RWPE2 (cell line): ENCODE measurements around the gene LRBA.

ENCODE experiments used
- ATAC-seq: fragments of 200-7000 bp; cut with Tn5 transposase; 3 replicates; pipeline ENCODE4 v1.9.1; 2021; ENCODE audit warnings: low read depth
- DNase-seq: peaks from one replicate; pipeline ENCODE4 v3.0.0-alpha.2; 2020; ENCODE audit warnings: low spot score
- H3K27ac ChIP-seq: fragments of 450-650 bp; 2 replicates; pipeline ENCODE4 v1.5.1; 2017; ENCODE audit warnings: mild to moderate bottlenecking; ENCODE audit not compliant: poor library complexity, severe bottlenecking
- H3K27me3 ChIP-seq: fragments of 250-450 bp; sonication (Bioruptor Pico); 2 replicates; pipeline ENCODE4 v1.5.1; 2021; ENCODE audit warnings: mild to moderate bottlenecking, moderate library complexity; ENCODE audit not compliant: insufficient read depth, poor library complexity, severe bottlenecking
- H3K36me3 ChIP-seq: fragments of 250-450 bp; sonication (Bioruptor Pico); 2 replicates; pipeline ENCODE4 v1.5.1; 2020; ENCODE audit warnings: low read depth, mild to moderate bottlenecking, moderate library complexity
- H3K4me1 ChIP-seq: fragments of 250-450 bp; sonication (Bioruptor Pico); 2 replicates; pipeline ENCODE4 v1.5.1; 2021; ENCODE audit warnings: mild to moderate bottlenecking, moderate library complexity; ENCODE audit not compliant: insufficient read depth, poor library complexity, severe bottlenecking
- H3K4me3 ChIP-seq: fragments of 250-450 bp; sonication (Bioruptor Pico); 2 replicates; pipeline ENCODE4 v1.5.1; 2021; ENCODE audit warnings: mild to moderate bottlenecking, moderate library complexity; ENCODE audit not compliant: severe bottlenecking
- H3K9me3 ChIP-seq: fragments of 250-450 bp; sonication (Bioruptor Pico); 2 replicates; pipeline ENCODE4 v1.5.1; 2021; ENCODE audit warnings: mild to moderate bottlenecking, moderate library complexity; ENCODE audit not compliant: severe bottlenecking
- TF ChIP-seq, protein P1 (sequence below): fragments of 450-650 bp; IDR thresholded peaks from one replicate; pipeline ENCODE4 v1.5.1; 2017; ENCODE audit warnings: mild to moderate bottlenecking, moderate library complexity; ENCODE audit not compliant: poor library complexity, severe bottlenecking

Gene LRBA

DNA sequence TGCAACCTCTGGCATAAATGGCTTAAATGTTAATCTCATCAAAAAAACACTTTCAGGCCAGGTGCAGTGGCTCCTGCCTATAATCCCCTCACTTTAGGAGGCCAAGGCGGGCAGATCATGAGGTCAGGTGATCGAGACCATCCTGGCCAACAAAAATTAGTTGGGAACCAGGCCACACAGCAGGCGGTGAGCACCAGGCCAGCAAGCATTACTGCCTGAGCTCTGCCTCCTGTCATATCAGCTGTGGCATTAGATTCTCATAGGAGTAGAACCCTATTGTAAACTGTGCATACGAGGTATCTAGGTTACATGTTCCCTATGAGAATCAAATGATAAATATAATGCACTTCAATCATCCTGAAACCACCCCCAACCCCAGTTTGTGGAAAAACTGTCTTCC lies 125.8 kb downstream of the LRBA start:
- no peaks in the 10 kb centered on the region for H3K27me3 ChIP-seq
- ATAC-seq (no peak), DNase-seq (no peak)
- no peak overlapping the region for H3K4me3 ChIP-seq
- H3K27ac ChIP-seq = no peak overlapping the region
- no peaks in the 10 kb centered on the region for H3K9me3 ChIP-seq
- peaks cover 14% of the 10 kb centered on the region for H3K4me1 ChIP-seq
- H3K36me3 ChIP-seq = peaks cover 7% of the 10 kb centered on the region
- TF ChIP-seq, protein P1, sequence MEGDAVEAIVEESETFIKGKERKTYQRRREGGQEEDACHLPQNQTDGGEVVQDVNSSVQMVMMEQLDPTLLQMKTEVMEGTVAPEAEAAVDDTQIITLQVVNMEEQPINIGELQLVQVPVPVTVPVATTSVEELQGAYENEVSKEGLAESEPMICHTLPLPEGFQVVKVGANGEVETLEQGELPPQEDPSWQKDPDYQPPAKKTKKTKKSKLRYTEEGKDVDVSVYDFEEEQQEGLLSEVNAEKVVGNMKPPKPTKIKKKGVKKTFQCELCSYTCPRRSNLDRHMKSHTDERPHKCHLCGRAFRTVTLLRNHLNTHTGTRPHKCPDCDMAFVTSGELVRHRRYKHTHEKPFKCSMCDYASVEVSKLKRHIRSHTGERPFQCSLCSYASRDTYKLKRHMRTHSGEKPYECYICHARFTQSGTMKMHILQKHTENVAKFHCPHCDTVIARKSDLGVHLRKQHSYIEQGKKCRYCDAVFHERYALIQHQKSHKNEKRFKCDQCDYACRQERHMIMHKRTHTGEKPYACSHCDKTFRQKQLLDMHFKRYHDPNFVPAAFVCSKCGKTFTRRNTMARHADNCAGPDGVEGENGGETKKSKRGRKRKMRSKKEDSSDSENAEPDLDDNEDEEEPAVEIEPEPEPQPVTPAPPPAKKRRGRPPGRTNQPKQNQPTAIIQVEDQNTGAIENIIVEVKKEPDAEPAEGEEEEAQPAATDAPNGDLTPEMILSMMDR = no peak

DNA sequence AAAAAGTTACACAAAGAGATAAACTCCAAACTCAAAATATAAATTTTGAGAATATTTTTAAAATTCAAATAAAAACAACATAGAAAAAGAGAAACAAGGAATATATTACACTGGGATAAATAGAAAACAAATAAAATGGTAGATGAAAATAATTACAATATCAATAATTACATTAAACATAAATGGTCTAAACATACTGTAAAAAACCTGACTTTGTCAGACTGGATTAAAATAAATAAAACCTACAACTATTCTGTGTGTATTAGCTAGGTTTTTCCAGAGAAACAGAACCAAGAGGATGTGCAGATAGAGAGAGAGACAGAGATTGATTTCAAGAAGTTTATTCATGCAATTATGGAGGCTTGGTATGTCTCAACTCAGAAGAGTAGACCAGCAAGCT lies 126.5 kb downstream of the LRBA start:
- TF ChIP-seq, protein P1 = no peak
- ATAC-seq (no peak), DNase-seq (no peak)
- Histone ChIP-seq H3K9me3 (no peaks in the 10 kb centered on the region), H3K27ac (no peak overlapping the region), H3K27me3 (no peaks in the 10 kb centered on the region), H3K4me1 (peaks cover 15% of the 10 kb centered on the region), H3K36me3 (peaks cover 7% of the 10 kb centered on the region), H3K4me3 (no peak overlapping the region)

DNA sequence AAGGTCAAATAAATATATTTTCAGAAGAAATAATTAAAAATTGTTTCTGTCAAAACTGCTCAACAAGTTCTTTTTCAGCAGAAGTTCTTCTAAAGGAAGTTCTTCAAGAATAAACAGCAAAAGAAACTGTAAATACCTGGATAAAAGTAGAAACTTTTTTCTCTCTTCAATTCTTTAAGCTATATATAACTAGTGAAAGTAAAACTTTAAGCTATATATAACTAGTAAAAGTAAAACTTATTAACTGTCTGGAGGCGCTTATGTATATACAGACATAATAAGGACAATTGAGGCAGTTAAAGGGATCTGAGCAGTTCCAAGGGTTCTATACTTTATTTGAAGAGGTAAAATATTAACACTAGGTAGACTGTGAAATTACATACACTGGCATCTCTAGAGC lies 126.9 kb downstream of the LRBA start:
- DNase-seq = no peak
- Histone ChIP-seq H3K9me3 (no peaks in the 10 kb centered on the region), H3K4me3 (no peak overlapping the region), H3K27ac (no peak overlapping the region), H3K4me1 (peaks cover 15% of the 10 kb centered on the region), H3K36me3 (peaks cover 7% of the 10 kb centered on the region), H3K27me3 (no peaks in the 10 kb centered on the region)
- TF ChIP-seq, protein P1 = no peak
- ATAC-seq = no peak

DNA sequence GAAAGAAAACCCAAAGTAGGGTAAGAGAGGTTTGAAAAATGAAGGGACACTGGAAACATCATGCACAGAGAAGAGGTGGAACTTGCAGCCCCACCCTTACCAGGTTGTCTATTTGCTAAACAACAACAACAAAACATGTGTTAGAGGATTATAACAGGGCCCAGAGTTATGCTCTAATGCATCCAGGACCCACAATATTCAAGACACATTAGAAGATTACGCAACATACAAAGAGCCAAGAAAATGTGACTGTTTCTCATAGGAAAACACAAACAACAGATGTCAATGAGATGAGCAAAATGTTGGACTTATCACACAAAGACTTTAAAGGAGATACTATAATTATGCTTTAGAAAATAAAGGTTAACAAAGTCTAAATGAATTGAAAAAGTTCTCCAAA lies 128.5 kb downstream of the LRBA start:
- Histone ChIP-seq H3K27ac (no peak overlapping the region), H3K4me3 (no peak overlapping the region), H3K27me3 (no peaks in the 10 kb centered on the region), H3K9me3 (no peaks in the 10 kb centered on the region), H3K36me3 (peaks cover 15% of the 10 kb centered on the region), H3K4me1 (peaks cover 15% of the 10 kb centered on the region)
- ATAC-seq = no peak
- no peak for DNase-seq
- TF ChIP-seq, protein P1 = no peak

DNA sequence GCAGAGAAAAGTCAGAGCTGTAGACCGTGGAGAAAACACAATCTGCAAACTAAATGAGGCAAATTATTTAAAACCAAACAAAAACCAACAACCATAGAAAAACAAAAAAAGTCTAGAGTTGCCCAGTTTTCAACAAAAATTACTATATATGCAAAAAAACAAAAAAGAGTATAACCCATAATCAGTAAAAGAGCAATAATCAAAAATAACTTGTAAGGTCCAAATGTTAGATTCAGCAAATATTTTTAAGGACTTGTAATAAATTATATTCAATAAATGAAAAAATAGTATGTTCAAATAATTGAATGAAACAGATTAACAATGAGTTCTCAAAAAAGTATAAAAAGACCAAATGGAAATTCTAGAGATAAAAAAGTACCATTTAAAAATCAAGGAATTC lies 130.5 kb downstream of the LRBA start:
- TF ChIP-seq, protein P1 = no peak
- Histone ChIP-seq H3K9me3 (no peaks in the 10 kb centered on the region), H3K36me3 (peaks cover 20% of the 10 kb centered on the region), H3K4me3 (peak overlapping the region; percentile 5), H3K27ac (peak overlapping the region; percentile 51), H3K27me3 (no peaks in the 10 kb centered on the region), H3K4me1 (peaks cover 15% of the 10 kb centered on the region)
- ATAC-seq = no peak
- no peak for DNase-seq
